Caco-2 (cell line): Measurements from ENCODE around the gene SMIM36. TPM values are rescaled to one million over a fixed set of nuclear protein-coding genes. Genes with fewer than 3 reads are reported as not detected.

Source experiments
- BruUV-seq: library from RNA; stranded (reverse); fragments of 400-500 nt; replicated peaks from 2 replicates; lab custom pipeline; 2021; lab: Mats Ljungman, UMichigan
- CTCF ChIA-PET: fragments of 300-600 bp; sonication (Branson Sonifier 250); formaldehyde crosslinking; loops from one replicate; lab custom pipeline; 2022; ENCODE audit warnings: antibody characterized with exemption; lab: Charles Lee
- POLR2A ChIA-PET: fragments of 300-600 bp; sonication (Branson Sonifier 250); formaldehyde crosslinking; loops from one replicate; lab custom pipeline; 2022; ENCODE audit warnings: antibody characterized with exemption; lab: Charles Lee
- DNase-seq, 2 experiments: peaks; one replicate each; pipeline versions ENCODE4 v3.0.0 to v3.0.0-alpha.2; 2020 to 2022
- H3K27me3 ChIP-seq: replicated peaks from 2 replicates; pipeline ENCODE4 v1.6.0; 2011; ENCODE audit warnings: low read length; ENCODE audit not compliant: control insufficient read depth, insufficient read depth
- H3K36me3 ChIP-seq: 2 replicates; pipeline ENCODE4 v1.5.1; 2011; ENCODE audit warnings: low read length; ENCODE audit not compliant: control insufficient read depth, insufficient read depth
- H3K4me1 ChIP-seq: fragments of 250-450 bp; sonication (Bioruptor Pico); 2 replicates; pipeline ENCODE4 v1.5.1; 2020; ENCODE audit warnings: mild to moderate bottlenecking
- H3K4me3 ChIP-seq: 2 replicates; pipeline ENCODE4 v1.5.1; 2011; ENCODE audit warnings: low read depth, mild to moderate bottlenecking, control low read depth, low read length
- H3K9me3 ChIP-seq: fragments of 250-450 bp; sonication (Bioruptor Pico); 2 replicates; pipeline ENCODE4 v1.5.1; 2020; ENCODE audit warnings: mild to moderate bottlenecking, moderate library complexity
- H3K27ac Mint-ChIP-seq: one replicate; pipeline ENCODE4 v1.8.0; 2022; ENCODE audit warnings: mixed read lengths; ENCODE audit not compliant: unreplicated experiment
- H3K27me3 Mint-ChIP-seq: one replicate; pipeline ENCODE4 v1.8.0; 2022; ENCODE audit warnings: mixed read lengths; ENCODE audit not compliant: insufficient read depth, unreplicated experiment
- H3K36me3 Mint-ChIP-seq: one replicate; pipeline ENCODE4 v1.8.0; 2022; ENCODE audit warnings: mild to moderate bottlenecking, mixed read lengths; ENCODE audit not compliant: insufficient read depth, unreplicated experiment
- H3K4me1 Mint-ChIP-seq: one replicate; pipeline ENCODE4 v1.8.0; 2022; ENCODE audit warnings: low read depth, mixed read lengths; ENCODE audit not compliant: unreplicated experiment
- H3K4me3 Mint-ChIP-seq: one replicate; pipeline ENCODE4 v1.8.0; 2022; ENCODE audit warnings: mild to moderate bottlenecking, moderate library complexity, mixed read lengths; ENCODE audit not compliant: unreplicated experiment
- H3K9me3 Mint-ChIP-seq: one replicate; pipeline ENCODE4 v1.8.0; 2022; ENCODE audit warnings: mixed read lengths; ENCODE audit not compliant: unreplicated experiment
- CTCF ChIP-seq, 2 experiments: fragments of 200-600 bp in 1 of 2; IDR thresholded peaks; 1 replicate in 1 of 2; 2 replicates in 1 of 2; pipeline versions ENCODE4 v1.5.1 to v1.8.0; 2011 to 2022; ENCODE audit warnings: antibody characterized with exemption in 1 of 2, control low read depth in 1 of 2, inconsistent platforms in 1 of 2, low read depth in 1 of 2, low read length in 1 of 2, mild to moderate bottlenecking in 1 of 2, moderate library complexity in 1 of 2; ENCODE audit not compliant: insufficient read depth in 1 of 2, severe bottlenecking in 1 of 2, unreplicated experiment in 1 of 2
- intact Hi-C: fragments of 100-400 bp; cut with micrococcal nuclease; formaldehyde crosslinking; loops from one replicate; pipeline ENCODE4 v1.10.0; 2022; ENCODE audit not compliant: unreplicated experiment
- total RNA-seq: library from RNA; stranded (reverse); gene quantifications from 2 replicates; pipeline ENCODE4 v1.2.3, GENCODE V29; 2022

Gene SMIM36
- total RNA-seq, 1 experiment from 2014 or later: not detected

GRCh38 chr17:55427587-55427882 is 83.7 kb downstream of the SMIM36 start:
- Mint-ChIP-seq H3K9me3 (no peaks in the 10 kb centered on the region), H3K4me1 (peaks cover 42% of the 10 kb centered on the region), H3K36me3 (peaks cover 9% of the 10 kb centered on the region), H3K27me3 (no peaks in the 10 kb centered on the region), H3K27ac (no peak overlapping the region), H3K4me3 (no peak overlapping the region)
- peaks cover 21% of the 10 kb centered on the region for H3K4me1 ChIP-seq
- H3K36me3 ChIP-seq: no peaks in the 10 kb centered on the region
- H3K4me3 ChIP-seq: no peak overlapping the region
- TF ChIP-seq CTCF (IDR thresholded peaks at IDR 0.05; ENCODE audit: insufficient read depth in 1 of 2, low read depth in 1 of 2, low read length in 1 of 2, severe bottlenecking in 1 of 2, unreplicated experiment in 1 of 2): no peak
- no TSS peak for BruUV-seq
- ChIA-PET CTCF (no interaction called here), POLR2A (no interaction called here)
- no peaks in the 10 kb centered on the region for H3K27me3 ChIP-seq
- H3K9me3 ChIP-seq: no peaks in the 10 kb centered on the region
- DNase-seq: no peak
- intact Hi-C loops: no loop called here

DNA sequence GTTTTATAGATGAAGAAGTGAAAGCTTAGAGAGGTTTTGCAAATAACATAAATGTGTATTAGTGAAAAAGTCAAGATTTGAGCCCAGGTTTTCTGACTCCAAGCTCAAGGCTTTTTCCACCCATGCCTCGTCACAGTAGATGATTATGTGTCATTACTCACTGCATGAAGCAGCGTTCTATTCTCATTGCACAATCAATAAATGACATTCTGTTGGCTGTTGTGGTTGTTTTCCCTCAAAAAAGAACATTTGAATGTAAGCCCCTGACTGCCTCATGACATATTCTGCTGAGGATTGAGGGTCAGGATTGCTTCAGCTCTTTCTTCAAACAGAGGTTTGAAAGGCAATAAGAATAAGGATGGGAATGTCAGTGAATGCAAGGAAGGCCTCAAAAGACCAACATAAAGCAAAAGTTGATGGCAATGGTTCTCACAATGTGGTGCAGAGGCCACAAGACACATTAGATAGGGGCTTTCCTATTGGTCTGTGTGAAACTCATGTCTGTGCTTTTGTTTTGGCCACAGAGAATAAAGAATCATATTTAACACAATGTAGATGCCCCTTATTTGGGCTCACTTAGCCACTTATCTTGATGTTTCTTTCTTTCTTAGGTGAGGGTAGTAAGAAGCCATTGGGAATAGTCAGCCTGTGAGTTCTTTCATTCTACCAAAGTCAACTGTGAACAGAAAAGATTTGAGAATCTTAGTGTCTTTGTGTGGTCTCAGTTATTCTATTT is 84.2 kb downstream of the SMIM36 start:
- no TSS peak for BruUV-seq
- no peak overlapping the region for H3K4me3 ChIP-seq
- CTCF ChIA-PET: no interaction called here
- no peaks in the 10 kb centered on the region for H3K9me3 ChIP-seq
- Mint-ChIP-seq H3K36me3 (peaks cover 14% of the 10 kb centered on the region), H3K4me3 (no peak overlapping the region), H3K27me3 (no peaks in the 10 kb centered on the region), H3K27ac (no peak overlapping the region), H3K4me1 (peaks cover 43% of the 10 kb centered on the region), H3K9me3 (no peaks in the 10 kb centered on the region)
- H3K27me3 ChIP-seq: no peaks in the 10 kb centered on the region
- H3K36me3 ChIP-seq: no peaks in the 10 kb centered on the region
- POLR2A ChIA-PET: no interaction called here
- intact Hi-C loops: no loop called here
- DNase-seq: no peak
- H3K4me1 ChIP-seq: peaks cover 22% of the 10 kb centered on the region; the same call in 1 of the 2 replicates
- TF ChIP-seq CTCF (IDR thresholded peaks at IDR 0.05; ENCODE audit: insufficient read depth in 1 of 2, low read depth in 1 of 2, low read length in 1 of 2, severe bottlenecking in 1 of 2, unreplicated experiment in 1 of 2): no peak

- H3K9me3 Mint-ChIP-seq: no peaks in the 10 kb centered on the region
- BruUV-seq: no TSS peak
- H3K27ac Mint-ChIP-seq: no peak overlapping the region
- Histone ChIP-seq H3K9me3 (no peaks in the 10 kb centered on the region), H3K36me3 (no peaks in the 10 kb centered on the region), H3K4me1 (peaks cover 16% of the 10 kb centered on the region), H3K4me3 (no peak overlapping the region), H3K27me3 (no peaks in the 10 kb centered on the region)
- no peak for TF ChIP-seq CTCF (IDR thresholded peaks at IDR 0.05; ENCODE audit: insufficient read depth in 1 of 2, low read depth in 1 of 2, low read length in 1 of 2, severe bottlenecking in 1 of 2, unreplicated experiment in 1 of 2)
- POLR2A ChIA-PET: no interaction called here
- CTCF ChIA-PET: no interaction called here
- no peak overlapping the region for H3K4me3 Mint-ChIP-seq
- peaks cover 20% of the 10 kb centered on the region for H3K36me3 Mint-ChIP-seq
- intact Hi-C loops: no loop called here
- H3K4me1 Mint-ChIP-seq: peaks cover 38% of the 10 kb centered on the region
- H3K27me3 Mint-ChIP-seq: no peaks in the 10 kb centered on the region
- no peak for DNase-seq
Measured at GRCh38 chr17:55424893-55425540, 86.2 kb downstream of the SMIM36 start.
